Measurements from ENCODE around the gene GBF1. TPM values are rescaled to one million over a fixed set of nuclear protein-coding genes. Genes with fewer than 3 reads are reported as not detected.

The GBF1 gene
- total and polyA plus RNA-seq, 2 experiments from 2014 or later = 43.1 to 55.4 TPM

DNA sequence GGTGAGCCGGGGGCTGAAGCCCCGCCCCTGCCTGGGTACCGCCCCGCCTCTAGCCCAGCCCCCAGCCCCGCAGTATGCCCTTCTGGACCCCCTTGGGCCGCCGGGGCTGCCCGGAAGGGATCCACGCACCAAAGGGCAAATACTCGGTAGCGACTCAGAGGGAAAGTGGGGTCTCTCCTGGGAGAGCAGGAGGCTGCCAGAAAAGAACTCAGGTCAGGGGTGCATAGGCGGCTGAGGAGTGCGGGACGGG is 176.1 kb downstream of the GBF1 start:
- H2AFZ ChIP-seq = peak overlapping the region; percentile 95
- H3K4me1 ChIP-seq (ENCODE audit: insufficient read depth) = peaks cover 24% of the 10 kb centered on the region
- H3K79me2 ChIP-seq = peaks cover 21% of the 10 kb centered on the region

DNA sequence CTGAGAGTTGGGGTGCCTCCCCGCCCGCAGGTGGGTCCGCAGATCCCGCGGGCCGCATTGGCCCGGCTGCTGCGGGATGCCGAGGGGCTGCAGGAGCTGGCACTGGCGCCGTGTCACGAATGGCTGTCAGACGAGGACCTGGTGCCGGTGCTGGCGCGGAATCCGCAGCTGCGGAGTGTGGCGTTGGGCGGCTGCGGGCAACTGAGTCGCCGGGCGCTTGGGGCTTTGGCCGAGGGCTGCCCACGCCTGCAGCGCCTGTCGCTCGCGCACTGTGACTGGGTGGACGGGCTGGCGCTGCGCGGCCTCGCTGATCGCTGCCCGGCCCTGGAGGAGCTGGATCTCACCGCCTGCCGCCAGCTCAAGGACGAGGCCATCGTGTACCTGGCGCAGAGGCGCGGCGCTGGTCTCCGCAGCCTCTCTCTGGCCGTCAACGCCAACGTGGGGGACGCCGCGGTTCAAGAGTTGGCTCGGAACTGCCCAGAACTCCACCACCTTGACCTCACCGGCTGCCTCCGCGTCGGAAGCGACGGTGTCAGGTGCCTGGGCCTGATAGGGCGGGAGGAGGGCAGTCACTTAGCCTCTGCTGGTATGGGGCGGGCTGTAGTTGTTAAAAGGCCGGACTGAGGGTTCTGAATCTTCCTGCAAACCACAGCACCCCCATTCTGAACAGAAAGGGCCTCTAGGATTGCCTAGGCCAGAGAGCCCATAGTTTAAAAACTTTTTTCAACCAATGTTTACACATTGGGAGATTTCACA is 176.6 kb downstream of the GBF1 start:
- TF ChIP-seq, protein P1, sequence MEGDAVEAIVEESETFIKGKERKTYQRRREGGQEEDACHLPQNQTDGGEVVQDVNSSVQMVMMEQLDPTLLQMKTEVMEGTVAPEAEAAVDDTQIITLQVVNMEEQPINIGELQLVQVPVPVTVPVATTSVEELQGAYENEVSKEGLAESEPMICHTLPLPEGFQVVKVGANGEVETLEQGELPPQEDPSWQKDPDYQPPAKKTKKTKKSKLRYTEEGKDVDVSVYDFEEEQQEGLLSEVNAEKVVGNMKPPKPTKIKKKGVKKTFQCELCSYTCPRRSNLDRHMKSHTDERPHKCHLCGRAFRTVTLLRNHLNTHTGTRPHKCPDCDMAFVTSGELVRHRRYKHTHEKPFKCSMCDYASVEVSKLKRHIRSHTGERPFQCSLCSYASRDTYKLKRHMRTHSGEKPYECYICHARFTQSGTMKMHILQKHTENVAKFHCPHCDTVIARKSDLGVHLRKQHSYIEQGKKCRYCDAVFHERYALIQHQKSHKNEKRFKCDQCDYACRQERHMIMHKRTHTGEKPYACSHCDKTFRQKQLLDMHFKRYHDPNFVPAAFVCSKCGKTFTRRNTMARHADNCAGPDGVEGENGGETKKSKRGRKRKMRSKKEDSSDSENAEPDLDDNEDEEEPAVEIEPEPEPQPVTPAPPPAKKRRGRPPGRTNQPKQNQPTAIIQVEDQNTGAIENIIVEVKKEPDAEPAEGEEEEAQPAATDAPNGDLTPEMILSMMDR (IDR thresholded peaks at IDR 0.05; ENCODE audit: poor library complexity) = no peak
- peak overlapping the region; percentile 92 for H3K27ac ChIP-seq
- peak overlapping the region; percentile 95 for H2AFZ ChIP-seq
- H3K4me1 ChIP-seq (ENCODE audit: insufficient read depth) = peaks cover 24% of the 10 kb centered on the region
- peaks cover 21% of the 10 kb centered on the region for H3K79me2 ChIP-seq
- H3K36me3 ChIP-seq (replicated peaks; ENCODE audit: insufficient read depth, low read depth) = no peaks in the 10 kb centered on the region
- H3K9me2 ChIP-seq (replicated peaks; ENCODE audit: insufficient read depth) = no peaks in the 10 kb centered on the region
- H3K4me3 ChIP-seq = peak overlapping the region; percentile 63
- peaks cover 14% of the 10 kb centered on the region for H3K27me3 ChIP-seq
- peak overlapping the region; percentile 100 for H3K4me2 ChIP-seq
- peak; percentile 64 for DNase-seq (ENCODE audit: low spot score)
- 2% methylated on average over 60 of the region's 62 CpGs for WGBS (ENCODE audit: low lambda C conversion rate, missing lambda C conversion rate)
- H3K9me3 ChIP-seq (ENCODE audit: low read depth) = no peaks in the 10 kb centered on the region
- peaks cover 5% of the 10 kb centered on the region for H4K20me1 ChIP-seq (ENCODE audit: insufficient read depth, poor library complexity, severe bottlenecking)

More for the DNA sequence above, 176.1 kb downstream of the GBF1 start:
- 1% methylated on average over 9 of the region's 14 CpGs for WGBS (ENCODE audit: low lambda C conversion rate, missing lambda C conversion rate)
- TF ChIP-seq, protein P1 (IDR thresholded peaks at IDR 0.05; ENCODE audit: poor library complexity) = no peak
- no peak for TF ChIP-seq EZH2phosphoT487 (IDR thresholded peaks at IDR 0.05; ENCODE audit: low read depth, severe bottlenecking, unreplicated experiment)
- TF ChIP-seq EZH2 (IDR thresholded peaks at IDR 0.05; ENCODE audit: borderline replicate concordance) = no peak
- Histone ChIP-seq H3K36me3 (replicated peaks; ENCODE audit: insufficient read depth, low read depth) (no peaks in the 10 kb centered on the region), H3K9me2 (replicated peaks; ENCODE audit: insufficient read depth) (no peaks in the 10 kb centered on the region), H3K9me3 (ENCODE audit: low read depth) (no peaks in the 10 kb centered on the region), H3K27ac (peak overlapping the region; percentile 92), H3K4me3 (peak overlapping the region; percentile 63), H4K20me1 (ENCODE audit: insufficient read depth, poor library complexity, severe bottlenecking) (peaks cover 5% of the 10 kb centered on the region), H3K27me3 (peaks cover 14% of the 10 kb centered on the region), H3K4me2 (peak overlapping the region; percentile 100)
- no peak for DNase-seq (ENCODE audit: low spot score)

DNA sequence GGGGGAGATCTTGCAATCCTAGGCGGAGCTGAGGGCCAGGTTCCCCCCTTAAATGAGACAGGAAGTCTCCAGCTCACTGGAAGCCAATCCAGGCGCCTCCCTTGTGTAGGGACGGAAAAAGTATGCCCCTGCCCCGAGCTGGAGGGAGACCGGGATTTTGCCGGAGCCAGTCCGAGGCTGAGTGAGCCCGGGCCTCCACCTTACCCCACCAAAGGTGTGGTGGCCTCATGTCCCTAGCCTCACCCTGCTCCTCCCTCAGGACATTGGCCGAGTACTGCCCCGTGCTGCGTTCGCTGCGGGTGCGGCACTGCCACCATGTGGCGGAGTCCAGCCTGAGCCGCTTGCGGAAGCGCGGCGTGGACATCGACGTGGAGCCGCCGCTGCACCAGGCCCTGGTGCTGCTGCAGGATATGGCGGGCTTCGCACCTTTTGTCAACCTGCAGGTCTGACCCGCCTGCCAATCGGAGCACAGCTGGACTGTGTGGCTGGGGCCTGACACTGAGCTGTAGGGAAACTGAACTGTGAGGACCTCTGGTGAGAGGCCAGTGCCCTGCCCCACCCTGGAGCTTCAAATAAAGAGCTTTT is 177.3 kb downstream of the GBF1 start:
- peak; percentile 89 for DNase-seq (ENCODE audit: low spot score)
- H3K4me1 ChIP-seq (ENCODE audit: insufficient read depth) = peaks cover 24% of the 10 kb centered on the region

More for the DNA sequence above, 177.3 kb downstream of the GBF1 start:
- Histone ChIP-seq H3K9me3 (ENCODE audit: low read depth) (no peaks in the 10 kb centered on the region), H3K27ac (peak overlapping the region; percentile 92), H3K27me3 (peaks cover 10% of the 10 kb centered on the region), H3K79me2 (peaks cover 21% of the 10 kb centered on the region), H3K9me2 (replicated peaks; ENCODE audit: insufficient read depth) (no peaks in the 10 kb centered on the region), H3K4me3 (peak overlapping the region; percentile 63), H3K4me2 (peak overlapping the region; percentile 100), H3K36me3 (replicated peaks; ENCODE audit: insufficient read depth, low read depth) (no peaks in the 10 kb centered on the region), H4K20me1 (ENCODE audit: insufficient read depth, poor library complexity, severe bottlenecking) (peaks cover 5% of the 10 kb centered on the region), H2AFZ (no peak overlapping the region)
- TF ChIP-seq, protein P1 (IDR thresholded peaks at IDR 0.05; ENCODE audit: poor library complexity) = peak; percentile 78
- TF ChIP-seq EZH2phosphoT487 (IDR thresholded peaks at IDR 0.05; ENCODE audit: low read depth, severe bottlenecking, unreplicated experiment) (no peak), EZH2 (IDR thresholded peaks at IDR 0.05; ENCODE audit: borderline replicate concordance) (no peak)
- WGBS (ENCODE audit: low lambda C conversion rate, missing lambda C conversion rate) = 16% methylated on average over 27 of the region's 28 CpGs

Data from hepatocyte (in vitro differentiated cells).